Fibroblast of skin of right quadriceps (primary cell): ENCODE measurements around the gene OLFML2A.
A peak's percentile ranks its signal among the peaks of the same experiment; 100 is the strongest.
"Not testable (repeated sequence)": the region's sequence is repeated elsewhere in the genome, so short reads cannot be mapped to it uniquely, and the experiment has no call there.

Source experiments
- DNase-seq: peaks from one replicate; pipeline ENCODE4 v3.0.0-alpha.2; 2013

Gene OLFML2A

GRCh38 chr9:124761710-124762109, 15.2 kb upstream of the OLFML2A start:
- no peak for DNase-seq

- DNase-seq, result no peak
Observed at GRCh38 chr9:124762633-124763032, 14.3 kb upstream of the OLFML2A start.

GRCh38 chr9:124764774-124765438, 12.0 kb upstream of the OLFML2A start:
- no peak for DNase-seq

GRCh38 chr9:124765439-124765835, 11.5 kb upstream of the OLFML2A start:
- no peak for DNase-seq

- DNase-seq, result no peak
Observed at GRCh38 chr9:124766326-124766725, 10.6 kb upstream of the OLFML2A start.

- DNase-seq, result no peak
Observed at GRCh38 chr9:124766815-124767554, 9.9 kb upstream of the OLFML2A start.

- DNase-seq, result no peak
Observed at GRCh38 chr9:124767821-124768220, 9.1 kb upstream of the OLFML2A start.

GRCh38 chr9:124768334-124768733, 8.6 kb upstream of the OLFML2A start:
- DNase-seq, result no peak

- DNase-seq, result no peak
Observed at GRCh38 chr9:124768750-124769548, 8.0 kb upstream of the OLFML2A start.

GRCh38 chr9:124769549-124770358, 7.2 kb upstream of the OLFML2A start:
- no peak for DNase-seq

GRCh38 chr9:124770359-124771020, 6.4 kb upstream of the OLFML2A start:
- DNase-seq, result no peak

GRCh38 chr9:124771021-124771866, 5.7 kb upstream of the OLFML2A start, which contains the start of gene NR6A1:
NR6A1 (minus strand) TSS chr9:124771311.
- peak; percentile 95 for DNase-seq

- peak; percentile 67 for DNase-seq
Observed at GRCh38 chr9:124771867-124772679, 4.9 kb upstream of the OLFML2A start.

- not testable (repeated sequence) for DNase-seq
Observed at GRCh38 chr9:124772877-124773276, 4.1 kb upstream of the OLFML2A start.

- no peak for DNase-seq
Observed at GRCh38 chr9:124773473-124774128, 3.3 kb upstream of the OLFML2A start.

GRCh38 chr9:124774129-124774978, 2.6 kb upstream of the OLFML2A start:
- peak; percentile 67 for DNase-seq

- no peak for DNase-seq
Observed at GRCh38 chr9:124776618-124776953, 347 bp upstream of the OLFML2A start.

GRCh38 chr9:124778575-124779367, 1.8 kb downstream of the OLFML2A start:
- DNase-seq, result no peak
